T-cell (primary cell): ENCODE results near the gene PALD1. TPM values are rescaled to one million over a fixed set of nuclear protein-coding genes. Genes with fewer than 3 reads are reported as not detected.

Experiments
- ATAC-seq, 4 experiments: fragments of 200-7000 bp in 3 of 4; fragments of 150-1000 bp in 1 of 4; cut with Tn5 transposase; replicated peaks in 1 of 4; 1 replicate in 3 of 4; 2 replicates in 1 of 4; pipeline ENCODE4 v1.10.0; 2021; ENCODE audit warnings: moderate library complexity in 3 of 4, mild to moderate bottlenecking in 2 of 4, moderate number of reproducible peaks in 1 of 4
- CTCF ChIA-PET, 2 donors: fragments of 300-600 bp; sonication (Branson Sonifier 250); formaldehyde crosslinking; loops; one replicate each; lab custom pipeline; 2022; ENCODE audit warnings: antibody characterized with exemption in 2 of 2; lab: Charles Lee
- POLR2A ChIA-PET, 2 donors: fragments of 300-600 bp; sonication (Branson Sonifier 250); formaldehyde crosslinking; loops; one replicate each; lab custom pipeline; 2022; ENCODE audit warnings: antibody characterized with exemption in 2 of 2; lab: Charles Lee
- DNase-seq, 35 experiments: peaks; one replicate each; pipeline versions ENCODE4 v3.0.0 to v3.0.0-alpha.2; 2013 to 2023
- H3K27ac ChIP-seq: one replicate; pipeline ENCODE4 v1.5.1; 2013; ENCODE audit warnings: low read length
- H3K27me3 ChIP-seq, 2 experiments: replicated peaks in 1 of 2; 1 replicate in 1 of 2; 2 replicates in 1 of 2; pipeline versions ENCODE4 v1.6.1 to v1.7.0; 2013; ENCODE audit warnings: low read length in 1 of 2, mixed read lengths in 1 of 2; ENCODE audit not compliant: control insufficient read depth in 2 of 2, insufficient read depth in 2 of 2; ENCODE audit errors: extremely low read depth in 1 of 2
- H3K36me3 ChIP-seq, 2 donors: 1 replicate in 1 of 2; 2 replicates in 1 of 2; pipeline versions ENCODE4 v1.6.1 to v1.7.0; 2013; ENCODE audit warnings: low read length in 1 of 2; ENCODE audit not compliant: control insufficient read depth in 2 of 2, insufficient read depth in 1 of 2; ENCODE audit errors: extremely low read depth in 1 of 2
- H3K4me1 ChIP-seq, 2 experiments: 1 replicate in 1 of 2; 2 replicates in 1 of 2; pipeline versions ENCODE4 v1.6.1 to v1.7.0; 2013; ENCODE audit warnings: low read length in 2 of 2, mixed read lengths in 1 of 2; ENCODE audit not compliant: insufficient read depth in 2 of 2, control insufficient read depth in 1 of 2; ENCODE audit errors: extremely low read depth in 1 of 2
- H3K4me3 ChIP-seq, 2 donors: 1 replicate in 1 of 2; 2 replicates in 1 of 2; pipeline versions ENCODE4 v1.5.1 to v1.7.0; 2013; ENCODE audit warnings: mild to moderate bottlenecking in 2 of 2, low read length in 1 of 2, moderate library complexity in 1 of 2; ENCODE audit not compliant: control insufficient read depth in 1 of 2; ENCODE audit errors: extremely low read depth in 1 of 2
- H3K9me3 ChIP-seq: 2 replicates; pipeline ENCODE4 v1.7.0; 2013
- H3K27ac Mint-ChIP-seq, 2 donors: one replicate each; pipeline ENCODE4 v1.8.0; 2020 to 2021; ENCODE audit warnings: mild to moderate bottlenecking in 2 of 2, mixed read lengths in 2 of 2
- H3K27me3 Mint-ChIP-seq, 2 donors: one replicate each; pipeline ENCODE4 v1.8.0; 2021 to 2022; ENCODE audit warnings: mixed read lengths in 2 of 2
- H3K36me3 Mint-ChIP-seq: one replicate; pipeline ENCODE4 v1.8.0; 2021; ENCODE audit warnings: mixed read lengths
- H3K4me1 Mint-ChIP-seq, 3 donors: one replicate each; pipeline ENCODE4 v1.8.0; 2020 to 2022; ENCODE audit warnings: mixed read lengths in 3 of 3, mild to moderate bottlenecking in 1 of 3
- H3K4me3 Mint-ChIP-seq, 3 donors: one replicate each; pipeline ENCODE4 v1.8.0; 2020 to 2022; ENCODE audit warnings: mild to moderate bottlenecking in 3 of 3, mixed read lengths in 3 of 3, moderate library complexity in 3 of 3
- H3K9me3 Mint-ChIP-seq, 3 donors: one replicate each; pipeline ENCODE4 v1.8.0; 2020 to 2022; ENCODE audit warnings: mixed read lengths in 3 of 3
- WGBS: methylation state at CpG from one replicate; pipeline ENCODE4 v1.1.5; 2013; ENCODE audit warnings: missing lambda C conversion rate; ENCODE audit not compliant: insufficient coverage; 5-methylcytosine and 5-hydroxymethylcytosine counted together
- total RNA-seq, 35 experiments: library from RNA in 6 of 35; stranded (reverse) in 6 of 35; fragments of 120-200 nt in 1 of 35; gene quantifications; one replicate each; pipeline versions ENCODE4 v1.2.1 to v1.2.4 and lab custom pipeline; 2013 to 2026

PALD1 gene
- total RNA-seq, 5 donors from 2014 or later (not counting 1 experiment from before 2014, with no cell fraction given): 0.10 to 0.38 (median 0.13) TPM

- POLR2A ChIA-PET: interaction anchor here in 1 of 2 donors (0.7 kb wide), 1 partner anchor 52 kb away, joined by 3 read pairs; no protein-coding TSS in a partner anchor
These were observed 90.4 kb downstream of the PALD1 start for GRCh38 chr10:70568781-70569495.

DNA sequence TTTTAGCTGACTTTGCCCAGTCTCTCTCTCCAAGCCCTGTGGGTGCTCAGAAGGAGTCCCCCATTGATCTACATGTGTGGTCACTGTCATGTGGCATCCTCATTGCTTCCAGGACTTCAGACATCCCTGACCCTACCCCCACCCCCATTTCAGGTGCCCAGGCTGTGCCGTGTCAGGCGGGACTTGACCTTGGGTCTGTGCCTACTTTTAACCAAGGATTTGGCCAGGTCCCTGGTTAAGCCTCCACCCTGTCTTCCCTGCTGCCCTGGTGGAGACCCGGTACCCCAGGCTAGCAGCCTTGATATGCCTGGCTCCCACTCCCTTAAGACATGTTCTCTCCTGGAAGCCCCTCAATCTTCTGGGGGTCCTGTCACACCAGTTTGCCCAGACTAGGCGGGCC is 92.7 kb downstream of the PALD1 start:
- no peaks in the 10 kb centered on the region for H3K9me3 ChIP-seq
- no peak for ATAC-seq
- Mint-ChIP-seq H3K9me3 (no peaks in the 10 kb centered on the region), H3K4me1 (peaks cover 11 to 22% (median 15%) of the 10 kb centered on the region in 3 donors), H3K27ac (no peak overlapping the region), H3K27me3 (no peaks in the 10 kb centered on the region), H3K4me3 (no peak overlapping the region), H3K36me3 (no peaks in the 10 kb centered on the region)
- H3K36me3 ChIP-seq: no peaks in the 10 kb centered on the region
- peaks cover 0 to 16% of the 10 kb centered on the region in 2 experiments for H3K4me1 ChIP-seq
- no peak overlapping the region for H3K4me3 ChIP-seq
- DNase-seq: no peak
- WGBS: 78% methylated on average over 3 of the region's 4 CpGs
- H3K27me3 ChIP-seq: no peaks in the 10 kb centered on the region
- H3K27ac ChIP-seq: no peak overlapping the region
- CTCF ChIA-PET: no interaction called here
- POLR2A ChIA-PET: no interaction called here

More at GRCh38 chr10:70568781-70569495, 90.4 kb downstream of the PALD1 start:
- ATAC-seq (no peak), DNase-seq (no peak)
- Histone ChIP-seq H3K9me3 (no peaks in the 10 kb centered on the region), H3K27ac (no peak overlapping the region), H3K4me1 (peaks cover 0 to 19% of the 10 kb centered on the region in 2 experiments), H3K36me3 (no peaks in the 10 kb centered on the region), H3K27me3 (peaks cover 0 to 3% of the 10 kb centered on the region in 2 experiments), H3K4me3 (no peak overlapping the region)
- CTCF ChIA-PET: interaction anchor here (0.6 to 1.4 kb wide), 4 partner anchors 10 to 609 kb away, joined by 3 to 8 read pairs (median 3); no protein-coding TSS in a partner anchor
- Mint-ChIP-seq H3K27ac (no peak overlapping the region), H3K4me1 (peaks cover 4 to 12% (median 6%) of the 10 kb centered on the region in 3 donors), H3K4me3 (no peak overlapping the region), H3K36me3 (no peaks in the 10 kb centered on the region), H3K9me3 (no peaks in the 10 kb centered on the region), H3K27me3 (no peaks in the 10 kb centered on the region)
- 83% methylated on average over 1 of the region's 7 CpGs for WGBS

DNA sequence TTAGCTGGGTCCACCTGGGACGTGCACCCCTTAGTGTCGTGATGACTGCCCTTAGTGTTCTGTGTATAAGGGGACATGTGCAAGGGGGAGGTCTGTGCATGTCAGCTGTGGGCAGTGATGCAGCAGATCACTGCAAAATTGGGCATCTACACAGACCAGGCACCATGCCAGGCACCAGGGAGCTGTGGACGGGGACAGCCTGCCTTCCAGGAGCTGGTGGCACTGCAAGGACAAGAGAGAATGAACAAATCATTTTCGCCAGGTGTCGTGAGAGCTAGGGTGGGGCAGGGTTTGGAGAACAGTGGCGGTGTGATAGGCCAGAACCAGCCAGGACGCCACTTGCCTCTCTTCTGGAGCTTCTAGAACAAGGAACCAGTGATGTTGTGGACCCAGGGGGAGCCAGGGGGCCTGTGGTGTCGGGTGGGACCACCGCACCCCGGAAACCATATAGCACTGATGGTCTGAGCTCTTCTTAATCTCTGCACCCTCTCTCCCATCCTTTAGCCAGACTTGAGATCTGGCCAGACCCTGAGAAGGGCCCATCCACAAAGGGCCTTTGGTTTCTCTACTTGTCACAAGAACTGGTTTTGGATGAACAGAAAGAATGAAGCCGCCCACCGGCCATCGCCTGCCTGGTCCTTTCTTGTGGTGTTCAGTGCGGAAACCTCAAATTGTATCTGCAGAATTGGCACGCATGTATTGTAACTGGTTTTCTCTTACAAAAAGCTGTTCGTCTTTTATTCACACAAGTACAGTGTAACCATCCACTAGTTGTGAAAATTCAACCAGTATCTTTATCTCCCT is 93.3 kb downstream of the PALD1 start:
- no peak overlapping the region for H3K27ac Mint-ChIP-seq
- H3K4me3 ChIP-seq: no peak overlapping the region
- no peak for ATAC-seq
- no peak overlapping the region for H3K4me3 Mint-ChIP-seq
- H3K36me3 ChIP-seq: no peaks in the 10 kb centered on the region
- no peak for DNase-seq
- WGBS: 79% methylated on average over 11 of the region's 16 CpGs
- ChIA-PET POLR2A (no interaction called here), CTCF (no interaction called here)
- H3K9me3 Mint-ChIP-seq: no peaks in the 10 kb centered on the region
- H3K27me3 ChIP-seq: no peaks in the 10 kb centered on the region
- no peaks in the 10 kb centered on the region for H3K36me3 Mint-ChIP-seq
- peaks cover 0 to 22% of the 10 kb centered on the region in 2 experiments for H3K4me1 ChIP-seq
- H3K9me3 ChIP-seq: no peaks in the 10 kb centered on the region
- H3K27ac ChIP-seq: no peak overlapping the region
- peaks cover 17 to 28% (median 21%) of the 10 kb centered on the region in 3 donors for H3K4me1 Mint-ChIP-seq
- no peaks in the 10 kb centered on the region for H3K27me3 Mint-ChIP-seq

GRCh38 chr10:70573599-70574506 is 95.3 kb downstream of the PALD1 start:
- ATAC-seq: no peak
- peak overlapping the region; percentile 66 to 69 for H3K27ac Mint-ChIP-seq
- WGBS: 97% methylated on average over 7 of the region's 11 CpGs

GRCh38 chr10:70575486-70575873 is 96.9 kb downstream of the PALD1 start:
- H3K36me3 ChIP-seq: no peaks in the 10 kb centered on the region
- Mint-ChIP-seq H3K27me3 (no peaks in the 10 kb centered on the region), H3K9me3 (no peaks in the 10 kb centered on the region), H3K36me3 (no peaks in the 10 kb centered on the region), H3K4me3 (no peak overlapping the region), H3K4me1 (peaks cover 44 to 57% (median 51%) of the 10 kb centered on the region in 3 donors), H3K27ac (peak overlapping the region; percentile 48 to 53)
- no peak overlapping the region for H3K4me3 ChIP-seq
- H3K9me3 ChIP-seq: no peaks in the 10 kb centered on the region
- ChIA-PET CTCF (no interaction called here), POLR2A (no interaction called here)
- DNase-seq (no peak), ATAC-seq (no peak)
- H3K27me3 ChIP-seq: no peaks in the 10 kb centered on the region
- H3K27ac ChIP-seq: no peak overlapping the region
- 83% methylated on average over 1 of the region's 4 CpGs for WGBS
- peaks cover 6 to 39% of the 10 kb centered on the region in 2 experiments for H3K4me1 ChIP-seq

More at GRCh38 chr10:70573599-70574506, 95.3 kb downstream of the PALD1 start:
- POLR2A ChIA-PET: no interaction called here
- Histone ChIP-seq H3K36me3 (no peaks in the 10 kb centered on the region), H3K27ac (no peak overlapping the region), H3K27me3 (no peaks in the 10 kb centered on the region), H3K4me3 (no peak overlapping the region), H3K4me1 (peaks cover 5 to 37% of the 10 kb centered on the region in 2 experiments), H3K9me3 (no peaks in the 10 kb centered on the region)
- H3K4me3 Mint-ChIP-seq: no peak overlapping the region
- no peaks in the 10 kb centered on the region for H3K27me3 Mint-ChIP-seq
- DNase-seq: no peak
- CTCF ChIA-PET: no interaction called here
- H3K9me3 Mint-ChIP-seq: no peaks in the 10 kb centered on the region
- H3K4me1 Mint-ChIP-seq: peaks cover 35 to 48% (median 42%) of the 10 kb centered on the region in 3 donors
- H3K36me3 Mint-ChIP-seq: no peaks in the 10 kb centered on the region
